Measurements from ENCODE around the gene UTY. TPM values are rescaled to one million over a fixed set of nuclear protein-coding genes. Genes with fewer than 3 reads are reported as not detected.

The UTY gene
- total RNA-seq (100 to 1,000 TPM in 1 of 5 donors, 10 to 100 TPM in 2, under 1 TPM in 1, not detected in 1; 0.06 to 104 (median 57.4) TPM), total RNA-seq (0 to 199 (median 66.5) reads per million in 29 experiments)
- total RNA-seq (2013), result 93.8 TPM

DNA sequence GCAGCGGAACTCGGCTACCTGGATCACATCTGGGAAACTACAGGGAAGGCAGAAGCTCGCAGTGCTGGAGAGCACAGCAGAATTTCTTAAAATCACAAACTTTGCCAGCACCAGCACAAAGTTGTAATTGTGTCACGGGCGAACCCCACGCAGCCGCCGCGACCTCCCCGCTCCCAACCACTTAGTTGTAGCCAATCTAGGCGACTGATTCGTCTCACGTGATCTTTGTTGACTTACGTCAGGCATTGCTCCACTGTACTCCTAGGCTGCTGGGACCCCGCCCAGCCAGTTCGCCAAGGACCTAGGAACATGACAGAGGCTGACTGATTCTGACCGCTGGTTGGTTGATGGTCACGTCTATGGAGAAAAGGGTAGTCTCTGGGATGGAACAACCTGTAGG is at the start of gene UTY:
TSS of gene UTY (minus strand) at position 206 of the 400 bp plus-strand sequence. CDS start 368 bp downstream, outside the sequence.
- peaks cover 0 to 10% of the 10 kb centered on the region in 2 experiments for H3K4me1 ChIP-seq (ENCODE audit: control insufficient read depth in 1 of 2, extremely low read depth in 1 of 2, insufficient read depth in 2 of 2, low read length in 2 of 2)
- 0% methylated on average over 9 of the region's 18 CpGs for WGBS (ENCODE audit: insufficient coverage)
- POLR2A ChIA-PET, result interaction anchor here in 1 of 2 donors (0.7 to 2.3 kb wide), 6 partner anchors 9 to 860 kb away, joined by 3 to 8 read pairs (median 4); partner anchors contain the start of gene TMSB4Y
- peaks cover 0 to 28% (median 0%) of the 10 kb centered on the region in 3 donors for H3K4me1 Mint-ChIP-seq
- no peaks in the 10 kb centered on the region for H3K27me3 Mint-ChIP-seq
- peak within 1 kb of the TSS; percentile 99 for H3K27ac ChIP-seq (ENCODE audit: low read length)
- H3K9me3 Mint-ChIP-seq, result no peaks in the 10 kb centered on the region
- peaks cover 7% of the 10 kb centered on the region for H3K36me3 Mint-ChIP-seq
- ATAC-seq (replicated peaks in 1 of 4) (peak in 2 of 4 experiments; percentile 89 to 90), DNase-seq (peak in 20 of 35 experiments; percentile 63 to 86 (median 71))
- no peaks in the 10 kb centered on the region for H3K27me3 ChIP-seq (replicated peaks in 1 of 2; ENCODE audit: control insufficient read depth in 2 of 2, extremely low read depth in 1 of 2, insufficient read depth in 2 of 2, low read length in 1 of 2)
- H3K36me3 ChIP-seq (ENCODE audit: control insufficient read depth in 2 of 2, extremely low read depth in 1 of 2, insufficient read depth in 1 of 2, low read length in 1 of 2), result no peaks in the 10 kb centered on the region
- CTCF ChIA-PET, result interaction anchor here in 1 of 2 donors (0.9 kb wide), 1 partner anchor 112 kb away, joined by 4 read pairs; no protein-coding TSS in a partner anchor
- peak within 1 kb of the TSS in 1 of 2 donors; percentile 96 for H3K27ac Mint-ChIP-seq
- H3K4me3 ChIP-seq (ENCODE audit: control insufficient read depth in 1 of 2, extremely low read depth in 1 of 2, low read length in 1 of 2), result peak within 1 kb of the TSS in 1 of 2 donors; percentile 87
- H3K4me3 Mint-ChIP-seq, result peak within 1 kb of the TSS in 1 of 3 donors; percentile 92
- H3K9me3 ChIP-seq, result no peaks in the 10 kb centered on the region

DNA sequence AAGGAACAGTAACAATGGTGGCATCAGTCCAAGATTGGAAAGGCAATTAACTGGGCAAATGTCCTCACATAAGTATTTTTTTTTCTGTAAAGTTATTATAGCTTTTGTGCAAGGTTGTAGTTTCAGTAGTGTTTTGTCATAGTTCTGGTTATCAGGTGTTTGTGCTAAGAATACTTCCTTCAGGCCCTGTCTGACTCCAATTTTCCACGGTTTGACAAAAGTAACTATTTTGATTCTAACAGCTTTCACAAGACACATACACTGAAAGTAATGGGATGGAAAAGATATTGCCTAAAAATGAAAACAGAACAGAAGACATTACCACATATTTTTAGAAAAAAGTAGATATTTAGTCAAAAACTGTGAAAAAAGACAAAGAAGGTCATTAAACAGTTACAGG is 40.6 kb upstream of the UTY start:
- WGBS (ENCODE audit: insufficient coverage), result no CpG with 5 or more reads among the region's 1 CpG
- Mint-ChIP-seq H3K27ac (no peak overlapping the region), H3K27me3 (no peaks in the 10 kb centered on the region), H3K4me3 (no peak overlapping the region), H3K9me3 (peaks cover 0 to 3% (median 0%) of the 10 kb centered on the region in 3 donors), H3K4me1 (no peaks in the 10 kb centered on the region), H3K36me3 (no peaks in the 10 kb centered on the region)
- ATAC-seq (replicated peaks in 1 of 4) (no peak), DNase-seq (no peak)
- no peaks in the 10 kb centered on the region for H3K4me1 ChIP-seq (ENCODE audit: control insufficient read depth in 1 of 2, extremely low read depth in 1 of 2, insufficient read depth in 2 of 2, low read length in 2 of 2)
- ChIA-PET POLR2A (no interaction called here), CTCF (no interaction called here)
- peaks cover 0 to 3% of the 10 kb centered on the region in 2 experiments for H3K27me3 ChIP-seq (replicated peaks in 1 of 2; ENCODE audit: control insufficient read depth in 2 of 2, extremely low read depth in 1 of 2, insufficient read depth in 2 of 2, low read length in 1 of 2)
- no peaks in the 10 kb centered on the region for H3K36me3 ChIP-seq (ENCODE audit: control insufficient read depth in 2 of 2, extremely low read depth in 1 of 2, insufficient read depth in 1 of 2, low read length in 1 of 2)
- H3K4me3 ChIP-seq (ENCODE audit: control insufficient read depth in 1 of 2, extremely low read depth in 1 of 2, low read length in 1 of 2), result no peak overlapping the region
- H3K27ac ChIP-seq (ENCODE audit: low read length), result no peak overlapping the region
- no peaks in the 10 kb centered on the region for H3K9me3 ChIP-seq

DNA sequence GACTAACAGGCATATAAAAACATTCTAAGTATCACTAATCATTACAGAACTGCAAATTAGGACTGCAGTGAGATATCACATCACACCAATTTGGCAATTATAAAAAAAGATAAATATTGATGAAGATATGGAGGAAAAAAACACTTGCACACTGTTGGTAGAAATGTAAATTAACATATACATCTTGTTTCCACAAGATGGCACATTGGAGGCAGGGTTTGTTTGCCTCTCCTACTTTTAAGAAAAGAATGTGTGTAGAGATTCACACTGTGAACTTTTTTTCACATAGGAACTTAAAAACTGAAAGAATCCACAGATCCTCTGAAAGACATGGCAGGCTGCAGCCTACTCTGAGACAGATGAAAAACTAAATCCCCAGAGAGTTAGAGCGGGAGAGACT is 21.4 kb upstream of the UTY start:
- WGBS (ENCODE audit: insufficient coverage), result no CpG with 5 or more reads among the region's 1 CpG
- H3K36me3 ChIP-seq (ENCODE audit: control insufficient read depth in 2 of 2, extremely low read depth in 1 of 2, insufficient read depth in 1 of 2, low read length in 1 of 2), result no peaks in the 10 kb centered on the region
- no peaks in the 10 kb centered on the region for H3K36me3 Mint-ChIP-seq
- H3K4me1 ChIP-seq (ENCODE audit: control insufficient read depth in 1 of 2, extremely low read depth in 1 of 2, insufficient read depth in 2 of 2, low read length in 2 of 2), result no peaks in the 10 kb centered on the region
- ChIA-PET CTCF (no interaction called here), POLR2A (no interaction called here)
- no peaks in the 10 kb centered on the region for H3K27me3 Mint-ChIP-seq
- no peaks in the 10 kb centered on the region for H3K9me3 Mint-ChIP-seq
- DNase-seq (peak in 1 of 35 experiments; percentile 9), ATAC-seq (replicated peaks in 1 of 4) (no peak)
- H3K4me3 Mint-ChIP-seq, result no peak overlapping the region
- no peak overlapping the region for H3K27ac ChIP-seq (ENCODE audit: low read length)
- no peak overlapping the region for H3K27ac Mint-ChIP-seq
- H3K9me3 ChIP-seq, result no peaks in the 10 kb centered on the region
- H3K4me3 ChIP-seq (ENCODE audit: control insufficient read depth in 1 of 2, extremely low read depth in 1 of 2, low read length in 1 of 2), result no peak overlapping the region
- no peaks in the 10 kb centered on the region for H3K4me1 Mint-ChIP-seq
- no peaks in the 10 kb centered on the region for H3K27me3 ChIP-seq (replicated peaks in 1 of 2; ENCODE audit: control insufficient read depth in 2 of 2, extremely low read depth in 1 of 2, insufficient read depth in 2 of 2, low read length in 1 of 2)

DNA sequence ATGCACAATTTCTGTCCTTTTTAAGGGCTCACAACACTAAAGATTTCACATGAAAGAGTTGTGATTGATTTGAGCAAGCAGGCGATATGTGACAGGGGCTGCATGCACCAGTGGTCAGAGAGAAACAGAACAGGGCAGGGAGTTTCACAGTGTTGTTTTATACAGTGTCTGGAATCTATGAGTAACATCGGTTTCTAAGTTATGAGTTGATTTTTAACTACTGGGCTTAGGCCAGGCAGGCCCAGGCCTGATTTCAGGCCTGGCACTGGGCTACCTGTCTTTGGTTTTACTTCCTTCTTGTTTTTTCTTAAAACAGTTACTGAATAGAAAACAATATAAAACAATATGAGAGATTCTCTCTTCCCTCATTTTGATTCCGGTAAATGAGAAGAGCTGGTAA is 13.9 kb upstream of the UTY start:
- H3K36me3 Mint-ChIP-seq, result no peaks in the 10 kb centered on the region
- ChIA-PET CTCF (no interaction called here), POLR2A (no interaction called here)
- DNase-seq (no peak), ATAC-seq (replicated peaks in 1 of 4) (no peak)
- peaks cover 0 to 4% of the 10 kb centered on the region in 2 experiments for H3K4me1 ChIP-seq (ENCODE audit: control insufficient read depth in 1 of 2, extremely low read depth in 1 of 2, insufficient read depth in 2 of 2, low read length in 2 of 2)
- no CpG with 5 or more reads among the region's 3 CpGs for WGBS (ENCODE audit: insufficient coverage)
- no peaks in the 10 kb centered on the region for H3K27me3 Mint-ChIP-seq
- no peaks in the 10 kb centered on the region for H3K36me3 ChIP-seq (ENCODE audit: control insufficient read depth in 2 of 2, extremely low read depth in 1 of 2, insufficient read depth in 1 of 2, low read length in 1 of 2)
- no peak overlapping the region for H3K27ac ChIP-seq (ENCODE audit: low read length)
- H3K27ac Mint-ChIP-seq, result no peak overlapping the region
- H3K27me3 ChIP-seq (replicated peaks in 1 of 2; ENCODE audit: control insufficient read depth in 2 of 2, extremely low read depth in 1 of 2, insufficient read depth in 2 of 2, low read length in 1 of 2), result no peaks in the 10 kb centered on the region
- no peak overlapping the region for H3K4me3 Mint-ChIP-seq
- H3K9me3 Mint-ChIP-seq, result no peaks in the 10 kb centered on the region
- no peaks in the 10 kb centered on the region for H3K9me3 ChIP-seq
- peaks cover 0 to 9% (median 0%) of the 10 kb centered on the region in 3 donors for H3K4me1 Mint-ChIP-seq
- no peak overlapping the region for H3K4me3 ChIP-seq (ENCODE audit: control insufficient read depth in 1 of 2, extremely low read depth in 1 of 2, low read length in 1 of 2)

DNA sequence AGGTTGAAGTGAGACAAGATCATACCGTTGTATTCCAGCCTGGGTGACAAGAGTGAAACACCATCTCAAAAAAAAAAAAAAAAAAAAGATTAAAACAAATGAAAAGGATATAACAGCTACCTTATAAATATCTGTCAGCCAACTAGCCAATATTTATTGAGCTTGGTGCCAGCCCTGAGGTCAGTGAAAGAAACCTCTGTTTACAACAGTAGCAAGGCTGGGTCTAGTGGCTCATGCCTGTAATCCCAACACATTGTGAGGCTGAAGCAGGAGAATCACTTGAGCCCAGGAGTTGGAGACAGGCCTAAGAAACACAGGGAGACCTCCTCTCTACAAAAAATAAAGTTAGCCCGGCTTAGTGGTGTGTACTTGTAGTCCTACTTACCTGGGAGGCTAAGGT is 12.6 kb upstream of the UTY start:
- peaks cover 0 to 5% of the 10 kb centered on the region in 2 experiments for H3K4me1 ChIP-seq (ENCODE audit: control insufficient read depth in 1 of 2, extremely low read depth in 1 of 2, insufficient read depth in 2 of 2, low read length in 2 of 2)
- no peak overlapping the region for H3K4me3 Mint-ChIP-seq
- ChIA-PET POLR2A (interaction anchor here in 1 of 2 donors (0.6 kb wide), 1 partner anchor 79 kb away, joined by 3 read pairs; no protein-coding TSS in a partner anchor), CTCF (no interaction called here)
- WGBS (ENCODE audit: insufficient coverage), result no CpG with 5 or more reads among the region's 2 CpGs
- peaks cover 0 to 14% (median 0%) of the 10 kb centered on the region in 3 donors for H3K4me1 Mint-ChIP-seq
- H3K36me3 ChIP-seq (ENCODE audit: control insufficient read depth in 2 of 2, extremely low read depth in 1 of 2, insufficient read depth in 1 of 2, low read length in 1 of 2), result no peaks in the 10 kb centered on the region
- no peak overlapping the region for H3K27ac ChIP-seq (ENCODE audit: low read length)
- no peak overlapping the region for H3K4me3 ChIP-seq (ENCODE audit: control insufficient read depth in 1 of 2, extremely low read depth in 1 of 2, low read length in 1 of 2)
- no peak for DNase-seq
- H3K27ac Mint-ChIP-seq, result no peak overlapping the region
- no peaks in the 10 kb centered on the region for H3K27me3 ChIP-seq (replicated peaks in 1 of 2; ENCODE audit: control insufficient read depth in 2 of 2, extremely low read depth in 1 of 2, insufficient read depth in 2 of 2, low read length in 1 of 2)
- no peaks in the 10 kb centered on the region for H3K9me3 ChIP-seq
- H3K36me3 Mint-ChIP-seq, result no peaks in the 10 kb centered on the region
- no peak for ATAC-seq (replicated peaks in 1 of 4)
- H3K27me3 Mint-ChIP-seq, result no peaks in the 10 kb centered on the region
- H3K9me3 Mint-ChIP-seq, result no peaks in the 10 kb centered on the region

DNA sequence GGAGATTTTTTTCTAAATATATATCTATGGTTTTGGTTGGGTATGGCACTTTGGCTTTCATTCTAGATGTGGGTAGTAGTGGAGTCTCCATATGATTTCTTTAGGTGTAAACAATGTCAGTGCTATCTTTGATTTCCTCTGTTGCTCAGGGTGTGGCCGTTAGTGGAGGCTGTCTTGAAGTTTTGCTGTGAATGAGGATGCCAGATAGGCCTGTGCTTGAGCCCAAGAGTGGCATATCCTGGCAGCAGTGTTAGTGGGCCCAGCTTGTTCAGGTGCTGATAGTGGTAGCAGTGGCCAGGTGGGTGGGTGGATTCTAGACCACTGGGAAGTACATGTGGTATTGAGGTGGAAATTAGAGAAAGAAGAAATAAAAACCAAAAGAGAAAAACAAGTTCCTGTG is 8.9 kb upstream of the UTY start:
- POLR2A ChIA-PET, result interaction anchor here in 1 of 2 donors (0.6 kb wide), 1 partner anchor 9 kb away, joined by 5 read pairs; the partner anchor contains the start of gene UTY
- ATAC-seq (replicated peaks in 1 of 4) (peak in 2 of 4 experiments; percentile 37 to 76), DNase-seq (no peak)
- Histone ChIP-seq H3K27ac (ENCODE audit: low read length) (no peak overlapping the region), H3K27me3 (replicated peaks in 1 of 2; ENCODE audit: control insufficient read depth in 2 of 2, extremely low read depth in 1 of 2, insufficient read depth in 2 of 2, low read length in 1 of 2) (no peaks in the 10 kb centered on the region), H3K4me1 (ENCODE audit: control insufficient read depth in 1 of 2, extremely low read depth in 1 of 2, insufficient read depth in 2 of 2, low read length in 2 of 2) (peaks cover 0 to 5% of the 10 kb centered on the region in 2 experiments), H3K36me3 (ENCODE audit: control insufficient read depth in 2 of 2, extremely low read depth in 1 of 2, insufficient read depth in 1 of 2, low read length in 1 of 2) (no peaks in the 10 kb centered on the region), H3K9me3 (no peaks in the 10 kb centered on the region), H3K4me3 (ENCODE audit: control insufficient read depth in 1 of 2, extremely low read depth in 1 of 2, low read length in 1 of 2) (no peak overlapping the region)
- H3K4me3 Mint-ChIP-seq, result no peak overlapping the region
- no CpG with 5 or more reads among the region's 1 CpG for WGBS (ENCODE audit: insufficient coverage)
- H3K27ac Mint-ChIP-seq, result peak overlapping the region in 1 of 2 donors; percentile 75
- no peaks in the 10 kb centered on the region for H3K27me3 Mint-ChIP-seq
- H3K4me1 Mint-ChIP-seq, result peaks cover 0 to 14% (median 0%) of the 10 kb centered on the region in 3 donors
- no peaks in the 10 kb centered on the region for H3K36me3 Mint-ChIP-seq
- CTCF ChIA-PET, result no interaction called here
- no peaks in the 10 kb centered on the region for H3K9me3 Mint-ChIP-seq

Data from T-cell (primary cell).